Activated CD8-positive, alpha-beta memory T cell treated with anti-CD3 and anti-CD28 coated beads, Interleukin-2, amount 50 U/mL, for 24 hours (primary cell): ENCODE results near the gene ETS1.

Source experiments
- DNase-seq: peaks from one replicate; pipeline ENCODE4 v3.0.0-alpha.2; 2020; ENCODE audit errors: extremely low read depth

Gene ETS1

DNA sequence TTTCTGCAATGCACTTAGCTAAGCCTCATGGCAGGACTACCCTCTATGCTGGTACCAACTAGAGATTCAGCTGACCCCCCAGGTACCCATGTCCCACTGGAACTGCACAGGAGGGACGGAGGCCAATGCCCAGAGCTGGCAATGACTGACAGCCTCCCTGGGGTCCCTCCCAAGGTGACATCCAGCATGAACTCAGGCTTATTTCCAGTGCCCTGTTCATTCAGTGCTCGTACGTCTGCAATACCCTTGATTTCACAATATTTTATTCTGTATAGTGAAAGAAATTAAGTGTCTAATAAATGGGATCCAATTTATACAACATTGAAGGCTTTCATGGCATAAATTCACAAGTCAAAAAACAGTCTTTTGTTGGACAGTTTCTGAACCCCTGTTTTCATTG, 20.2 kb downstream of the ETS1 start:
- DNase-seq = no peak

DNA sequence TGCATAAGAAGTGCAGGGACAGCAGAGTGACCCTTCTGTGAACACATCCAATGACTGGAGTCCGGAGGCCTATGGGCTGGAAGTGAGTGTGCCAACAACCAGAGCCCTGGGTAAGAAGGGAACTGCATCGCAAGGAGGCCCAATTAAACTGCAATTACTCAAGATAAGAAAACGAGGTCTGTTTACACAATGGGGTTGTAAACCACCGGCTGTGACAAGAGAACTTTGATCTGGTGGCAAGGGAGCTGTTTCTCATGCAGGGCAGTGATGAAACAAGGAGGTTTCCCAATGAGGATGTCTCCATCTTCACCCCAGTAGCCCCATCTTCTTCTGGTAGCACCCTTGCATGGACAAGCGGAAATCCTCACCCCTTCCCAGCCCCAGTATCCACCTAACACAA, 21.5 kb downstream of the ETS1 start:
- no peak for DNase-seq

GRCh38 chr11:128564642-128565245, 22.6 kb downstream of the ETS1 start:
- no peak for DNase-seq

DNA sequence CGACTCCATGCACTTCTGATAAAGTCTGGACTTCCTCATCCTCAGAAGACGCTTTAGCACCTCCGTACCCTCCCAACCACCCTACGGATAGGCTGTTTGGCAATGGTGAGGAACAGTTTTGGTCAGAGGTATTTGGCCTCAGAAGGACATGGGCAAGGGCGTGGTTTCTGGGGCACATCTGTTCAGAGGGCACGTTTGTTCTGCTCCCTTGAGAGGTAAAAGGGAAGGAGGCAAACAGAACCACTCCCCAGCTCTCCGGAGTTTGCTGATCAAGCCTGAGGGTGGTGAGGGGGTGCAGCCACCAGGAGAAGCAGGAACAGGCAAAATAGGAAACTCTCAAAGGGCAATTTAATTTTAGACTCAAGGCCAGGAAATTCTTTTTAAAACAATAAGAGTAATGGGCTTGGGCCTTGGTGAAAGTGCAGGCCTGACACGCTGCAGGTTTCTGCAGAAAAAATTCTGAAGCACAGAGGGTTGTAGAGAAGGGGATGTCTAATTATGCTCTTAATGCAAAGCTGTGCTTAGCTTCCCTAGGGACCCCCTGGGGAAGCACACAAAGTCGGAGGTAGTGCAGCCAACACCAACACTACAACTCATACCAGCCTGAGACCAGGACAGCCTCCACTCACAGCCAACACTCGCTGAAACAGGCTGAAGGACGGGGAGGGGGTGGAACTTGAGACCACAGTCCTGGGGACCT, 23.3 kb downstream of the ETS1 start:
- DNase-seq = no peak

- no peak for DNase-seq
Observed at GRCh38 chr11:128563308-128563707, 24.1 kb downstream of the ETS1 start.

GRCh38 chr11:128559496-128560103, 27.8 kb downstream of the ETS1 start:
- no peak for DNase-seq

DNA sequence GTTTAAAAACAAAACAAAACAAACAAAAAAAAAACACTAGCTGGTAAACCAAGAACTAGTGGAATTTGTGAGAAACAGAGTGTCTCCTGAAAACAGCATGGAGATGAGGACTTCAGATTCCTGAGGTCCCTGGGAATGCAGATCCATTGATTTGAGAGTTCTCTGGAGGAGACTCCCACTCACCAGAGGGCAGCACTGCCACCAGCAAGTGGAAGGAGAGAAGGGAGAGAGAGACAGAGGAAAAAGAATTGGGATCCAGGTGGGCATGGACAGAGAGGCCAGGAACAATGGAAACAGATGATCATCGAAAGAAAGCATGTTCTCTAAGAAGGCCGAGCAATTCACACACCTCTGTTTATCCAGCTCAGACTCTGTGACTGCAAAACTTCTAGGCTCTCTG, 31.8 kb downstream of the ETS1 start:
- no peak for DNase-seq

DNA sequence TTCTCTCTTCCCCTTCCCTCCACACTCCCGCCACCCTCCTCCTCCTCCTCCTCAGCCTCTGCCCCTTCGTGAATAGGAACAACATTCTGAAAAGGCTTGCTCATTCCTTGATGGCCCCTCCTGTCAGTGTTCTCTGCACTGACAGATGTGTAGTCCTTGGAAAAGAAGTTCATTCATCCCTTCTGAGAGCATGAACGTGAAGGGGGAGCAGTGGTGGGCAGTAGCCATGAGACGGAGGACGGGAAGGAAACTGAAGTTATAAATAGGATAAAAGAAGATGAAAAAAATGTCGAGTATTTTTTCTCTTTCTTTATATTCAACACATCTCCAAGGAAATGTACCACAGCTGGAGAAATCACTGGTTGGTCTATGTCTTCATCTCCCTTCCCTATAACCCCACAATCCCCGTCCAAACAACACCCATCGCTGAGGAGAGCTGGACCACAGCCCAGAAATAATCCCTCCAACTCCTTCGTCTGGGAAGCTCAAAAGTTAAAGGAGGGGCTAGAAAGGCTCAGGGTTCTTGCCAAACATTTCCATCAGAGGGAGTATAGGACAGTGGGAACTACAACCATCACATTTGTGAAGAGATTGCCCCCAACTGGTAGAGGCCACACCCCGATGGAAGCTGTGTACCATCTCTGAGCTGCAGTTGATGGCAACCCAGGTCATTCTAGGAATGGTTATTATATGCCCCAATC, 33.5 kb downstream of the ETS1 start:
- no peak for DNase-seq

DNA sequence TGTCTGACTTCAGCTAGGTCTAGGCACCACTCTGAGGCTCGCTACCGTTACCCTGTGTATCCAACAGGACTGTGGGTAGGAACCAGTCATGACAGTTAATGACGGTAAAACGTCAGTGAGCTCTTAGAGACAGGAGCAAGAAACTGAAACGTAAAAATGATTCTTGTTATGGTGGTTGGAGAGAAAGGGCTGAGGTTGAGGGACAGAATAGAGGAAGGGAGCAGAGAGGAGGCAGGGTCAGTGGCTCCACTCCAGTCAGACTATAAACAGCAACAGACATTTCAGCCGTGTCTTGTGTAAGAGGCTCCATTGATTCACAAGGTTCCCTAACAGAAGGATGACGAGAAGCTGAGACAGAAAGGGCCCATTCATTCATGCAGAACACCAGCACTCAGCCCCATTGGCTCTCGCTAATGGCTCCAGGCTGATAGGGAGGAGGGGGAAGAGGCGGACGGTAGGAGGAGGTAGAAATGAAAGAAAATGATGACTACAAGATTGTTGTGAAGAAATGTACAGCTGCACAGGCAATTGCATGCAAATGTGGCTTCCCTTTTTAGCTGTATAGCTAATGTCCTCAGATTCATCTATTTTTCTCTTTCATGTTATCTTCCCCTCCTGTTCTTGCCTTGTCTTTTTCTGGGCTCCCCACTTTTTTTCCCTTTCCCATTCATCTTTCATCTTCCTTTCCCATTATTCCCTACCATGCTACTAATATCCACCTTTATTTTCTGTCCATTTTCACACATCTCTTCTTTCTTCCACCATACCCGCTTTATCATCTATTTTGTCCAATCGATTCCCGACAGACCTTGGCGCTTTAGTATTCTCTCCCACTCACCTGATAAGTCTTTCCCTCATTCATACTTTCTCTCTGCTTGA, 34.3 kb downstream of the ETS1 start:
- DNase-seq = no peak

DNA sequence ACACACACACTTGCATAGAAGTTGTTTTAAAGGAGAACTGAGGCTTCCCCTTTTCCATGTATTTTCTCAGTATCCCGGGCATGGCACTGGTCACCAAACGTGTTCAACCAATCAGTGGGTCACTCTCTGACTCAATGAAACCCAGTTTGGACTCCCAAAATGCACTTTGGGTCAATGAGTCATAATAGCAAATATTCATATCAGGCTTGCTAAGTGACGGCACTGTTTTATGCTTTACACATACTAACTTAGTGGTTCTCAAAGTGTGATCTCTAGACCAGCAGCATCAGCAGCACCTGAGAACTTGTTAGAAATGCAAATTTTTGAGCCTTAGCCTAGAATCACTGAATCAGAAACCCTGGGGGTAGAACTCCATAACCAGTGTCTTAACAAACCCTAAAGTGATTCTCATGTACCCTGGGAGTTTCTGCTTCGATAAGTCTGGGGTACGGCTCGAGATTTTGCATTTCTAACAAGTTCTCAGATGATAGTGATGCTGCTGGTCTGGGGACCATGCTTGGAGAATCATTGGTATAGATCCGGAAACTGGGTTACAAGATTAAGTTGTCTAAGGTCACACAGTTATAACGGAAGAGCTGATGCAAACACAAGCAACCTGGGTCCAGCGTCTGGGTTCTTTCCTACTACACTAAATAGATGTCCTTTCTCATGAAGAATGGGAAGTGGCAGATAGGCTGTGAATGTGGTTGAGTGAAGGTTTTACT, 35.6 kb downstream of the ETS1 start:
- no peak for DNase-seq

DNA sequence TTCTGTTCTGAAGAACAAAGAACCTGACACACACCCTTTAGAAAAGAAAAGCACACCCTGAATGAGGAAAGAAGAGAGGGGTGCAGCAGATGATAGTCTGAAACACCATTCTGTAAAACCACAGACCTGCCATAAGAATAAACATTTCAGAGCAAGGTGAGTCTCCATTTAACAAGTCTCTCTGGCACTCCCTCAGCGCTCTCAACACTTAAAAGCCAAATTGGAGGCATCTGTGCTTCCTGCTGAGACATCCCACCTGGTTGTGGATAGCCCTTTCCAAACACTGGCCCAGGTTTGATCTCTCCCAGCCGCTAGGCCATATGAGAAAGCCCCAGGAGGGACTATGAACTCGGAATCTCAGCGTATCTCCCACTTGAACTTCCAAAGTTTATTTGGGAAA, 36.3 kb downstream of the ETS1 start:
- DNase-seq = no peak

GRCh38 chr11:128550261-128550821, 37.0 kb downstream of the ETS1 start:
- no peak for DNase-seq

DNA sequence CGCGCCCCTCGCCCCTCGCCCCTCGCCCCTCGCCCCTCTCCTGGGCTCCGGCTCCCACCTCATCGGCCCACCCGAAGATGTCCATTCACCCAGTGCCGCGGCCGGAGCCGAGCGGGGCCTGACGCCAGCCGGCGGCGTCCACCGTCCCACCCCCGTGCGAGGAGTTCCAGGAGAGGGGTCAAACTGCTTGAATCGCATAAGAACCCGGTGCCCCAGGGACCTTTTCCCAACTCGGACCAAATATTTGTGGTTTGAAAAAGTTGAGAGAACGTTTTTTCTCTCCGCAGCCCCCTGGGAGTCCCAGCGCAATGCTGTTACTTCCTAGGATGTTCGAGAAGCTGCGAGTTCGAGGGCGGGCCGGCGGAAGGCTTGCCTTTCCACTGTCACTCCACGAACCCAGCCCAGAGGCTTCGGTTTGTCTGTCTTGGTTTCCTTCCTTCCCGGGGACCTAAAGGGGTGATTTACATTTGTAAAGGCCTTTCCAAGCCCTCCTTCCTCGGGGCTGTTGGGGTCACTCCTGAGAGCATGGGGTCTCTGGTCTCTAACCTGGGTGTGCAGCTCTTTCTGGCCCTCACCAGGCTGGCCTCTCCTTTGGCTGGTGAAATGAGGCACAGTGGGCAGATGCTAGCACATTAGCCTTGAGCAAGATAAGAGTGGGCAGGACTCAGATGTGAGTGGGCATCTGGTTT, 38.0 kb downstream of the ETS1 start:
- DNase-seq = no peak

GRCh38 chr11:128548649-128549255, 38.6 kb downstream of the ETS1 start:
- no peak for DNase-seq

DNA sequence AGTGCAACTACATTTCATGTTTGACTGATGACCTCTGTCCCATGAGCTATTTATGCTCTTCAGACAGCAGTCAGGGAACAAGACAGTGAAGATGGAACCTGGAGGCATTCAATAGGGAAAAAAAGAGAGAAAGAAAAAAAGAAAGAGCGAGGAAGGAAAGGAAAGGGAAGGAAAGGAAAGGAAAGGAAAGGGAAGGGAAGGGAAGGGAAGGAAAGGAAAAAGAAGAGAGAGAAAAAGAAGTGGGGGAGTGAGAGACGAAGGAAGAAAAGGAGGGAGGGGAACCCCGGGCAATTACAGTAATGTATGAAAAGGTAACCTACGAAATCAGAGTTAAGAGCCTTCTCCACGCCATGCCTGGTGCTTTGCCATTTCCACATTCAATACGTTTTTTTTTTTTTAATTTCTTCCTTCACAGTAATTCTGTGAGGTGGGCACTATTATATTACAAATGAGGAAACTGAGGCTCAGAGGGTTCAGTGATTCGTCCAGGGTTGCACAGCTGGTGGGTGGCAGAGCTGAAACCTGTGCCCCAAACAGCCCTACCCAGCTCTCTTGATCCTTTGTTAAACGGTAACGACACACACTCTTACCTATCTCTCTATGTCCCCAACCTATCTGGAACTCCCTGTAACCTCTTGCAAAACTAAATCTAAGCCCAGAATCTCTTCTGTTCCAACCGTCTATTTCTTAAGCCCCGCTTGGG, 39.3 kb downstream of the ETS1 start:
- no peak for DNase-seq

DNA sequence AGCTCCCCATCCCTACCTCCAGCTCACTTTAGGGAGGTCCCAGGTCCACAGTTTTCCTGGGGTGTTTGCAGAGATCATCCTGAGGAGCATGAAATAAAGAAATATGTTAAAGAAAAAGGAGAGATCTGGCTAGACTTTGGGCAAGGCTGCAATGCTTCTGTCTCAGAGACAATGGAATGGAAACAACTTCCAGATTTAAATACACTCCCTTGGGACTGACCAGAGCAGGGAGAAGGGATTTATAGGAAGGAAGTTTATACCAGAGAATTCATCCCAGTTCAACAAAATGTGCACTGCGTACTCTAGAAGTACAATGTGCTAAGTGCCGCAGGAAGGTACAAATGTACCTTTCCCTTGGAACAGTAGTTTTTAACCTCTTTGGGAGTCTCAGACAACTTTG, 40.4 kb downstream of the ETS1 start:
- no peak for DNase-seq

DNA sequence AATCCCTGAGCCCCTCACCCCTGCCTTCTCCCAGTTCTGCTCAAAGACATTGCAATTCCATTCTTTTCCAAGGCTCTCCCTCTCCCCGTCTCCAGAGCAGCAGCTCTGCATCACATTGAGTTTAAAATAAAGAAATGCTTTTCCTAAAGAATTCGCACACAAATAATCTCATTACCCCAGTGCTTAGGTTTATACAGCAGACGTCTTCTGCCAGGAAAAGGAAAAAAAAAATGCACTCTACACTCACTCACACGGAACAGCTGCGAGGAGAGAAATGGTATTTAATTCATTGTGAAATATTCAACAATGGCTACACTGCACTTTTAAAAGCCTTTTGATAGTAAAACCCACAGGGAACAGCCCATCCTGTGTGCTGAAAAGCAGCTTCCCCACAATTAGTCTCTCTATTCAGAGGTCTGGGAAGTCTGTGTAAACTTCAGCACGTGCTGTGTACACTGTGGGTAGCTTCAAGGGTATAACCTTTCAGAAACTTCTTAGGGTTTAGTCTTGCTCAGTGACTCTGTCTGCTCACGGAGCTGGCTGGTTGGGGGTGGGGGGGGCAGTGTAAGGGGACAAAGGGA, 42.8 kb downstream of the ETS1 start:
- DNase-seq = no peak

- no peak for DNase-seq
Observed at GRCh38 chr11:128540469-128540868, 46.9 kb downstream of the ETS1 start.

DNA sequence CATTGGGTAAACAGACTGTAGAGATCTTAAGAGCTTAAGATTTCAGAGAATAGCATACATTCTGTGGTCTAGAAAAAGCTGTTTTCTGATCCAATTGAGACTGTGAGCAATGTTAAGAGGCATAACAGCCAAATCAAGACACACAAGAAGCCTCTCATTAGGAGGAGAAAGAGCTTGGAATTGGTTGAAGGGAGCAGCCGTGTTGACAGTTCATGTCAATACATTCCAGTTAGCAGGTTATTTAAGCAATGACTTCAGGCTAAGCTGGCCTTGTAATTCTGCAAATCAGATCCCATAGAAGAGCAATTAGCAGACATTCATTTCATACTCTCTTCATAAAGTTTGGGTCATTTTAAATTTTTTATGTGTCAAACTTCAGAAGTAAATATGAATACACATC, 50.9 kb downstream of the ETS1 start:
- no peak for DNase-seq
